ENCODE data around the gene CACNB2.

GRCh38 chr10:18476076-18476647 is 335.9 kb downstream of the CACNB2 start:
- TF ChIP-seq POLR2A (IDR thresholded peaks at IDR 0.05; ENCODE audit: low read depth, low read length), result no peak
- no peak for TF ChIP-seq TAF1 (IDR thresholded peaks at IDR 0.05; ENCODE audit: borderline replicate concordance, low read depth, low read length)
